ENCODE data around the gene TNK2. TPM values are rescaled to one million over a fixed set of nuclear protein-coding genes. Genes with fewer than 3 reads are reported as not detected.

TNK2 gene
- total and polyA plus RNA-seq, 8 donors, result 21.0 to 91.2 (median 25.0) TPM

GRCh38 chr3:195860456-195860855, 47.9 kb downstream of the TNK2 start:
- Histone ChIP-seq H3K9me3 (no peaks in the 10 kb centered on the region), H3K4me3 (no peak overlapping the region), H3K27ac (no peak overlapping the region), H3K4me1 (peaks cover 0 to 3% (median 0%) of the 10 kb centered on the region in 3 donors), H3K27me3 (no peaks in the 10 kb centered on the region), H3K36me3 (no peaks in the 10 kb centered on the region)
- intact Hi-C loops (cut with DNase I), result loop anchor here in 2 of 3 donors (5.0 kb wide), 2 partner anchors 52 to 57 kb away; no protein-coding TSS in a partner anchor
- FAIRE-seq (no peak), ATAC-seq (no peak), DNase-seq (no peak)
- 42 to 44% methylated on average over 6 of the region's 6 CpGs for WGBS, 2 donors
- no peak for TF ChIP-seq CTCF (IDR thresholded peaks at IDR 0.05)

- WGBS, 2 donors, result 72 to 75% methylated on average over 23 of the region's 23 CpGs
- Histone ChIP-seq H3K4me3 (no peak overlapping the region), H3K27ac (no peak overlapping the region), H3K27me3 (no peaks in the 10 kb centered on the region), H3K9me3 (no peaks in the 10 kb centered on the region), H3K4me1 (peaks cover 0 to 3% (median 0%) of the 10 kb centered on the region in 3 donors), H3K36me3 (no peaks in the 10 kb centered on the region)
- no peak for ATAC-seq
- no peak for TF ChIP-seq CTCF (IDR thresholded peaks at IDR 0.05)
- peak in 1 of 6 donors; percentile 33 for DNase-seq
- no peak for FAIRE-seq
- intact Hi-C loops (cut with DNase I), result loop anchor here in 2 of 3 donors (5.0 kb wide), 2 partner anchors 52 to 57 kb away; no protein-coding TSS in a partner anchor
Measured at GRCh38 chr3:195859846-195860411, 48.4 kb downstream of the TNK2 start.

GRCh38 chr3:195859061-195859845, 49.1 kb downstream of the TNK2 start:
- H3K36me3 ChIP-seq, result no peaks in the 10 kb centered on the region
- H3K4me1 ChIP-seq, result peaks cover 0 to 6% (median 0%) of the 10 kb centered on the region in 3 donors
- no peaks in the 10 kb centered on the region for H3K27me3 ChIP-seq
- no peak overlapping the region for H3K4me3 ChIP-seq
- no peaks in the 10 kb centered on the region for H3K9me3 ChIP-seq
- ATAC-seq, result peak; percentile 60 to 71 (median 68)
- no peak for FAIRE-seq
- WGBS, 2 donors, result 5 to 6% methylated on average over 21 of the region's 21 CpGs
- peak; percentile 87 to 95 (median 90) for TF ChIP-seq CTCF (IDR thresholded peaks at IDR 0.05)
- no peak overlapping the region for H3K27ac ChIP-seq
- peak in 5 of 6 donors; percentile 41 to 87 (median 75) for DNase-seq
- intact Hi-C loops (cut with DNase I), result no loop called here

GRCh38 chr3:195856410-195857084, 51.8 kb downstream of the TNK2 start:
- WGBS, 2 donors, result 77 to 82% methylated on average over 15 of the region's 15 CpGs
- no peak for ATAC-seq
- peak in 1 of 6 donors; percentile 40 for DNase-seq
- FAIRE-seq, result no peak
- no peaks in the 10 kb centered on the region for H3K27me3 ChIP-seq
- intact Hi-C loops (cut with DNase I), result no loop called here
- no peak overlapping the region for H3K4me3 ChIP-seq
- H3K27ac ChIP-seq, result no peak overlapping the region
- H3K4me1 ChIP-seq, result peaks cover 0 to 6% (median 0%) of the 10 kb centered on the region in 3 donors
- no peaks in the 10 kb centered on the region for H3K36me3 ChIP-seq
- no peak for TF ChIP-seq CTCF (IDR thresholded peaks at IDR 0.05)
- no peaks in the 10 kb centered on the region for H3K9me3 ChIP-seq

Data from pancreas (tissue), 10 donors.